HepG2 (cell line): ENCODE measurements around the gene BROX. TPM values are rescaled to one million over a fixed set of nuclear protein-coding genes. Genes with fewer than 3 reads are reported as not detected.

Experiments
- ATAC-seq: fragments of 200-7000 bp; cut with Tn5 transposase; 3 replicates; pipeline ENCODE4 v1.9.1; 2020; ENCODE audit warnings: mild to moderate bottlenecking, moderate library complexity
- BruUV-seq: library from RNA; stranded (reverse); fragments of 400-500 nt; replicated peaks from 2 replicates; lab custom pipeline; 2021; lab: Mats Ljungman, UMichigan
- CTCF ChIA-PET: fragments of 300-600 bp; formaldehyde crosslinking; extraction: SDS; loops from one replicate; lab custom pipeline; 2021; ENCODE audit warnings: low total read pairs, inconsistent platforms, low intra/inter-chr PET ratio; lab: Yijun Ruan, JAX
- POLR2A ChIA-PET: fragments of 350-600 bp; sonication (Branson Sonifier 250); formaldehyde crosslinking; loops from one replicate; lab custom pipeline; 2020; ENCODE audit warnings: antibody characterized with exemption, inconsistent platforms; lab: Yijun Ruan, JAX
- DNase-seq: peaks from one replicate; pipeline ENCODE4 v3.0.0-alpha.2; 2015; ENCODE audit warnings: low spot score
- FAIRE-seq: peaks from 3 replicates; lab custom pipeline; 2011; peaks lifted over from hg19 to GRCh38; lab: Jason Lieb, UNC
- H2AFZ ChIP-seq: one replicate; pipeline ENCODE4 v1.6.1; 2011; ENCODE audit warnings: low read length, inconsistent platforms
- H3K27ac ChIP-seq: fragments of 300-600 bp; 3 replicates; pipeline ENCODE4 v1.8.0; 2011; ENCODE audit warnings: mixed run types, mild to moderate bottlenecking, mixed read lengths, low read length, inconsistent platforms; ENCODE audit not compliant: insufficient read depth; ENCODE audit errors: extremely low read length
- H3K27me3 ChIP-seq, 2 experiments: fragments of 200-600 bp in 1 of 2; 2 replicates in 1 of 2; 3 replicates in 1 of 2; pipeline versions ENCODE4 v1.6.0 to v1.8.0; 2011; ENCODE audit warnings: low read length in 2 of 2, mild to moderate bottlenecking in 2 of 2, moderate library complexity in 2 of 2, inconsistent platforms in 1 of 2; ENCODE audit not compliant: insufficient read depth in 2 of 2, control insufficient read depth in 1 of 2
- H3K36me3 ChIP-seq, 2 experiments: fragments of 200-600 bp in 1 of 2; replicated peaks in 1 of 2; 2 replicates in 1 of 2; 3 replicates in 1 of 2; pipeline versions ENCODE4 v1.5.1 to v1.8.0; 2011; ENCODE audit warnings: low read length in 2 of 2, inconsistent platforms in 1 of 2; ENCODE audit not compliant: insufficient read depth in 2 of 2, control insufficient read depth in 1 of 2
- H3K4me1 ChIP-seq: 2 replicates; pipeline ENCODE4 v1.5.1; 2012; ENCODE audit warnings: low read length, inconsistent platforms; ENCODE audit not compliant: insufficient read depth
- H3K4me2 ChIP-seq: 2 replicates; pipeline ENCODE4 v1.6.0; 2011; ENCODE audit warnings: low read depth, low read length, inconsistent platforms
- H3K4me3 ChIP-seq, 3 experiments: fragments of 200-600 bp in 1 of 3; sonication (generic), shearing (Covaris generic) in 1 of 3; replicated peaks in 1 of 3; 2 replicates each; pipeline ENCODE4 v1.5.1; 2011 to 2016; ENCODE audit warnings: low read length in 3 of 3, inconsistent platforms in 2 of 3, low read depth in 2 of 3, mild to moderate bottlenecking in 2 of 3, control low read depth in 1 of 3, mixed read lengths in 1 of 3; ENCODE audit not compliant: insufficient read depth in 1 of 3
- H3K79me2 ChIP-seq: one replicate; pipeline ENCODE4 v1.6.1; 2011; ENCODE audit warnings: low read length, inconsistent platforms; ENCODE audit not compliant: insufficient read depth
- H3K9ac ChIP-seq: 2 replicates; pipeline ENCODE4 v1.6.0; 2011; ENCODE audit warnings: mild to moderate bottlenecking, low read depth, low read length, inconsistent platforms; ENCODE audit not compliant: insufficient read depth
- H3K9me3 ChIP-seq: 2 replicates; pipeline ENCODE4 v1.5.1; 2012; ENCODE audit warnings: mild to moderate bottlenecking, low read length
- H4K20me1 ChIP-seq: 2 replicates; pipeline ENCODE4 v1.6.0; 2011; ENCODE audit warnings: inconsistent platforms, mild to moderate bottlenecking, low read length, moderate library complexity; ENCODE audit not compliant: insufficient read depth
- BCLAF1 ChIP-seq: fragments of 450-650 bp; IDR thresholded peaks from 2 replicates; pipeline ENCODE4 v1.6.1; 2017; ENCODE audit warnings: mild to moderate bottlenecking
- GMEB1 ChIP-seq: sonication (generic); formaldehyde crosslinking; IDR thresholded peaks from 2 replicates; pipeline ENCODE4 v1.5.1; 2020; ENCODE audit warnings: missing genetic modification reagents, mild to moderate bottlenecking, borderline replicate concordance
- GTF3A ChIP-seq: sonication (generic); formaldehyde crosslinking; conservative IDR thresholded peaks from 2 replicates; pipeline ENCODE4 v1.4.0; 2020; ENCODE audit warnings: mild to moderate bottlenecking, missing genetic modification reagents
- HMG20B ChIP-seq: conservative IDR thresholded peaks from 2 replicates; pipeline ENCODE4 v1.6.1; 2016; ENCODE audit warnings: missing genetic modification reagents, missing compliant biosample characterization
- KDM5B ChIP-seq: sonication (generic); formaldehyde crosslinking; IDR thresholded peaks from 2 replicates; pipeline ENCODE4 v1.4.0; 2020; ENCODE audit warnings: missing genetic modification reagents, mild to moderate bottlenecking, borderline replicate concordance
- NONO ChIP-seq, 2 experiments: fragments of 450-650 bp in 1 of 2; sonication (generic) in 1 of 2; formaldehyde crosslinking in 1 of 2; IDR thresholded peaks in 1 of 2; conservative IDR thresholded peaks in 1 of 2; 2 replicates each; pipeline versions ENCODE4 v1.6.1 to v1.8.0; 2017 to 2022; ENCODE audit warnings: mild to moderate bottlenecking in 1 of 2, missing genetic modification reagents in 1 of 2, moderate library complexity in 1 of 2
- NR2F1 ChIP-seq, 2 experiments: fragments of 450-650 bp in 1 of 2; formaldehyde crosslinking in 1 of 2; IDR thresholded peaks; 2 replicates each; pipeline versions ENCODE4 v1.5.0 to v1.6.1; 2016 to 2020; ENCODE audit warnings: mild to moderate bottlenecking in 1 of 2, missing compliant biosample characterization in 1 of 2, missing genetic modification reagents in 1 of 2, moderate library complexity in 1 of 2
- PPARG ChIP-seq: conservative IDR thresholded peaks from 2 replicates; pipeline ENCODE4 v1.6.1; 2016; ENCODE audit warnings: missing biosample characterization, missing genetic modification reagents
- TOE1 ChIP-seq: sonication (generic); formaldehyde crosslinking; IDR thresholded peaks from 2 replicates; pipeline ENCODE4 v1.4.0; 2020; ENCODE audit warnings: mild to moderate bottlenecking, missing genetic modification reagents
- U2AF2 ChIP-seq: fragments of 200-400 bp; formaldehyde crosslinking; IDR thresholded peaks from 2 replicates; pipeline ENCODE4 v1.6.1; 2017; ENCODE audit warnings: low read depth, mild to moderate bottlenecking, low read length
- ZNF260 ChIP-seq: sonication (generic); formaldehyde crosslinking; IDR thresholded peaks from 2 replicates; pipeline ENCODE4 v1.4.0; 2020; ENCODE audit warnings: missing genetic modification reagents, low read depth, mild to moderate bottlenecking, borderline replicate concordance
- ZNF547 ChIP-seq: sonication (generic); formaldehyde crosslinking; IDR thresholded peaks from 2 replicates; pipeline ENCODE4 v1.5.1; 2020; ENCODE audit warnings: mild to moderate bottlenecking, missing genetic modification reagents
- WGBS: methylation state at CpG from one replicate; pipeline ENCODE4 v1.1.6; 2017; ENCODE audit warnings: low lambda C conversion rate; 5-methylcytosine and 5-hydroxymethylcytosine counted together
- in situ Hi-C: cut with HindIII; loops from 2 replicates; pipeline ENCODE4 v1.10.0; 2017; ENCODE audit warnings: low pct_unique_long_range_greater_than_20kb; ENCODE audit not compliant: extremely low pct_ligation_motif_present
- intact Hi-C: fragments of 100-400 bp; cut with micrococcal nuclease; formaldehyde crosslinking; loops from one replicate; pipeline ENCODE4 v1.10.0; 2022; ENCODE audit not compliant: unreplicated experiment
- polyA plus RNA-seq, 8 experiments: library from polyadenylated mRNA; depleted of rRNA in 3 of 8; stranded (reverse) in 7 of 8; unstranded in 1 of 8; fragments of >200 nt; fragmentation: Illumina TruSeq in 4 of 8; extraction: Trizol in 4 of 8; gene quantifications; 2 replicates each; pipeline versions ENCODE4 v1.2.1 to v1.2.3, GENCODE V29; 2011 to 2016; ENCODE audit warnings: low read depth in 4 of 8, missing spikeins in 1 of 8, mixed read lengths in 1 of 8; ENCODE audit not compliant: insufficient read depth in 1 of 8
- total RNA-seq, 5 experiments: library from RNA; depleted of rRNA; stranded (reverse); fragments of >200 nt; fragmentation: Illumina TruSeq; extraction: Trizol; gene quantifications; 2 replicates each; pipeline ENCODE4 v1.2.3, GENCODE V29; 2016; ENCODE audit warnings: low read depth in 1 of 5
- TF ChIP-seq, protein P1 (sequence below): sonication (generic); formaldehyde crosslinking; IDR thresholded peaks from 2 replicates; pipeline ENCODE4 v1.4.0; 2020; ENCODE audit warnings: missing genetic modification reagents, borderline replicate concordance

Gene BROX
- total and polyA plus RNA-seq, 2 of the 13 experiments (the other 11 are each of a cell fraction or from before 2014, with no cell fraction given): 4.4 to 33.2 TPM

GRCh38 chr1:222680080-222680479, 32.3 kb upstream of the BROX start (continued):
- TF ChIP-seq GTF3A (CRISPR knock-in tag): no peak
- TF ChIP-seq, all 625 proteins: peak for 0

GRCh38 chr1:222691016-222691415, 21.3 kb upstream of the BROX start:
- BruUV-seq: no TSS peak

DNA sequence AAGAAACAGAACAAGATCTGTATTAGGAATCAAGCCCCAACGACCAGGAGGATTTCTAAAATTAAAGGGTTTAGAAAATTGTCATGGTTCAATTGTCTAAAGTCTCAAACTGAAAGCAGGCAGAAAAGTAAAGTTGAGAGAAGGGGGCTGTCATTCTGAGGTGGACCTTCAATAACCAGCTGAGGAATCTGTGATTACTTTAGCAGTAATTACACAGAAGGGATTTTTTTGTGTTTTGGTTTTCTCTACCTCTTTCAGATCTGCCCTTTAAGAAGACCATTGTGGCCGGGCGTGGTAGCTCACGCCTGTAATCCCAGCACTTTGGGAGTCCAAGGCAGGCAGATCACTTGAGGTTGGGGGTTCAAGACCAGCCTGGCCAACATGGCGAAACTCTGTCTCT, 17.4 kb upstream of the BROX start:
- BruUV-seq: no TSS peak
- DNase-seq (no peak), ATAC-seq (no peak), FAIRE-seq (no peak)
- Histone ChIP-seq H3K79me2 (peaks cover 2% of the 10 kb centered on the region), H3K36me3 (peaks cover 3 to 18% of the 10 kb centered on the region in 2 experiments; a peak in 3 of 5 replicates), H3K4me2 (no peak overlapping the region), H4K20me1 (no peaks in the 10 kb centered on the region), H3K4me3 (no peak overlapping the region), H3K9me3 (no peaks in the 10 kb centered on the region), H2AFZ (no peak overlapping the region), H3K27ac (no peak overlapping the region), H3K4me1 (no peaks in the 10 kb centered on the region), H3K27me3 (no peaks in the 10 kb centered on the region), H3K9ac (no peak overlapping the region)
- WGBS: 91% methylated on average over 5 of the region's 5 CpGs
- in situ Hi-C loops (no loop called here), intact Hi-C loops (no loop called here)
- POLR2A ChIA-PET: interaction anchor here (0.6 kb wide), 1 partner anchor 1359 kb away, joined by 3 read pairs; no protein-coding TSS in a partner anchor
- TF ChIP-seq NONO (IDR thresholded peaks at IDR 0.05): no peak
- TF ChIP-seq NONO (CRISPR knock-in tag; conservative IDR thresholded peaks at IDR 0.05): no peak
- TF ChIP-seq GMEB1: no peak
- no peak for TF ChIP-seq U2AF2
- no peak for TF ChIP-seq KDM5B (CRISPR knock-in tag)
- TF ChIP-seq HMG20B: no peak
- TF ChIP-seq BCLAF1: no peak
- TF ChIP-seq, protein P1, sequence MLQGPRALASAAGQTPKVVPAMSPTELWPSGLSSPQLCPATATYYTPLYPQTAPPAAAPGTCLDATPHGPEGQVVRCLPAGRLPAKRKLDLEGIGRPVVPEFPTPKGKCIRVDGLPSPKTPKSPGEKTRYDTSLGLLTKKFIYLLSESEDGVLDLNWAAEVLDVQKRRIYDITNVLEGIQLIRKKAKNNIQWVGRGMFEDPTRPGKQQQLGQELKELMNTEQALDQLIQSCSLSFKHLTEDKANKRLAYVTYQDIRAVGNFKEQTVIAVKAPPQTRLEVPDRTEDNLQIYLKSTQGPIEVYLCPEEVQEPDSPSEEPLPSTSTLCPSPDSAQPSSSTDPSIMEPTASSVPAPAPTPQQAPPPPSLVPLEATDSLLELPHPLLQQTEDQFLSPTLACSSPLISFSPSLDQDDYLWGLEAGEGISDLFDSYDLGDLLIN: no peak
- TF ChIP-seq ZNF260: no peak
- CTCF ChIA-PET: no interaction called here

More at GRCh38 chr1:222691016-222691415, 21.3 kb upstream of the BROX start:
- H3K79me2 ChIP-seq: no peaks in the 10 kb centered on the region
- no peak for DNase-seq
- H3K9me3 ChIP-seq: no peaks in the 10 kb centered on the region
- no peaks in the 10 kb centered on the region for H3K27me3 ChIP-seq
- in situ Hi-C loops: no loop called here
- FAIRE-seq: no peak
- ChIA-PET CTCF (no interaction called here), POLR2A (no interaction called here)
- no peak overlapping the region for H3K27ac ChIP-seq
- WGBS: 96% methylated on average over 1 of the region's 1 CpG
- H3K4me1 ChIP-seq: no peaks in the 10 kb centered on the region
- no peak overlapping the region for H3K4me2 ChIP-seq
- H3K36me3 ChIP-seq: peaks cover 6 to 28% of the 10 kb centered on the region in 2 experiments
- H4K20me1 ChIP-seq: no peaks in the 10 kb centered on the region
- H3K9ac ChIP-seq: no peak overlapping the region
- no peak for ATAC-seq
- H3K4me3 ChIP-seq: no peak overlapping the region
- no peak overlapping the region for H2AFZ ChIP-seq
- intact Hi-C loops: no loop called here
- TF ChIP-seq ZNF547: no peak
- TF ChIP-seq NR2F1 (CRISPR knock-in tag; IDR thresholded peaks at IDR 0.05): no peak
- TF ChIP-seq PPARG (CRISPR knock-in tag): no peak
- TF ChIP-seq TOE1 (CRISPR knock-in tag): no peak
